Measurements from ENCODE around the gene SNRNP27.
A peak's percentile ranks its signal among the peaks of the same experiment; 100 is the strongest.
"Not testable (repeated sequence)": the region's sequence is repeated elsewhere in the genome, so short reads cannot be mapped to it uniquely, and the experiment has no call there.

The SNRNP27 gene

DNA sequence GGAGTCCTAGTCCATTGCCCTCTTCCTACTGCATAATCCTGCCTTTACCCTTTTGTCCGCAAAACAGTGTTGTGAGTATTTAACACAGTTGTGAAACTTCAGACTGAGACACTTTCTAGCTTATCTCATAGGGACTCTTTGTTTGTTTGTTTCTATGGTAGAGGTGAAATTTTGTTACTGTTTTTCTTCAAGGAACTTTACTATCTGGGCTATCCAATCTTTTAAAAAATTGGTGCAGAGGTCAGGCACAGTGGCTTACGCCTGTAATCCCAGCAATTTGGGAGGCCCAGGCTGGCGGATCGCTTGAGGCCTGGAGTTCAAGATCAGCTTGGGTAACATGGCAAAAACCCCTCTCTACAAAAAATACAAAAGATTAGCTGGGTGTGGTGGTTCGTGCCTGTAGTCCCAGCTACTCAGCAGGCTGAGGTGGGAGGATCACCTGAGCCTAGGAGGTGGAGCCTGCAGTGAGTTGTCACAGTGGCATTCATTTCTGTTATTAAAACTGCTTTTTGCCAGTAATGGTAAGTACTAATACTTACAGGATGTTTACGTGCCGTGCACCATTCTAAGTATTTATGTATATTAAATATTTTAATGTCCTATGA is 45.5 kb upstream of the SNRNP27 start:
- TF ChIP-seq CTCF (IDR thresholded peaks at IDR 0.05; ENCODE audit: low read depth, low read length), result no peak
- no peak overlapping the region for H3K4me3 ChIP-seq (ENCODE audit: low read depth, low read length)
- in situ Hi-C loops (cut with HindIII; ENCODE audit: low sequenced_read_pairs), result no loop called here
- no peak for DNase-seq (ENCODE audit: low read depth, low spot score)

- no peak for TF ChIP-seq CTCF (IDR thresholded peaks at IDR 0.05; ENCODE audit: low read depth, low read length)
- no peak overlapping the region for H3K4me3 ChIP-seq (ENCODE audit: low read depth, low read length)
- in situ Hi-C loops (cut with HindIII; ENCODE audit: low sequenced_read_pairs), result no loop called here
- no peak for DNase-seq (ENCODE audit: low read depth, low spot score)
Observed at GRCh38 chr2:69858261-69858660, 35.5 kb upstream of the SNRNP27 start.

DNA sequence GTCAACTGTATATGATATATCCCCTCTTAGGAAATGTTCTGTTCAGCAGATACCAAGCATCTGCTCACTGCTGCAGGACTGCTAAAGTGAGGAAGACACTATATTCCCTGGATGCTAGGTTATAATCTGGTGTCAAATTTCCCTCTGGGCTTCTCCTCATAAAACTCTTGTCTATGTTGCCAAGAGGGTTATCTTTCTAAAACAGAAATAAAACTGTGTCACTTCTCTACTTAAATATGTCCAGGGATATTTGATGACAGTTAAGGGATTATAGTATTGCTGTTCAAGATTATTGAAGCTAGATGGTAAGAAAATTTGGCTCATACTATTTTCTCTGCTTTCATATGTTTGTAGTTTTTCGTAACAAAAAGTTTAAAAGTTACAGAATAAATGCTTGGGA is 30.5 kb upstream of the SNRNP27 start:
- TF ChIP-seq CTCF (IDR thresholded peaks at IDR 0.05; ENCODE audit: low read depth, low read length), result no peak
- in situ Hi-C loops (cut with HindIII; ENCODE audit: low sequenced_read_pairs), result no loop called here
- DNase-seq (ENCODE audit: low read depth, low spot score), result no peak
- no peak overlapping the region for H3K4me3 ChIP-seq (ENCODE audit: low read depth, low read length)

DNA sequence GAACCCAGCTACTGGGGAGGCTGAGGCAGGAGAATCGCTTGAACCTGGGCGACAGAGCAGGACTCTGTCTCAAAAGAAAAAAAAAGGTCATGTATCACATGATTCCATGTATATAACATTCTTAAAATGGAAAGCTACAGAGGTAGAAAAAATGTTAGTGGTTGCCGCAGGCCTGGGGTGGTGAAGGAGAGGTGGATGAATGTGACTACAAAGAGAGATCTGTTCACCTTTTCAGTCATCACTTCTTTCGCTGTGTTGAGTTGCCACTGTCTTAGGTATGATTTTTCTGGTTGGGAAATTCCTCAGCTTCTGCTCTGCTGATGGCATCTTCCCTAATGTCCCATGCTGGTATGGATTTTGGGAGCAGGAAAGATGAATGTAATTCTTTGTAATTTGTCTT is 5.3 kb upstream of the SNRNP27 start:
- no peak for TF ChIP-seq CTCF (IDR thresholded peaks at IDR 0.05; ENCODE audit: low read depth, low read length)
- DNase-seq (ENCODE audit: low read depth, low spot score), result no peak
- in situ Hi-C loops (cut with HindIII; ENCODE audit: low sequenced_read_pairs), result no loop called here
- H3K4me3 ChIP-seq (ENCODE audit: low read depth, low read length), result no peak overlapping the region

DNA sequence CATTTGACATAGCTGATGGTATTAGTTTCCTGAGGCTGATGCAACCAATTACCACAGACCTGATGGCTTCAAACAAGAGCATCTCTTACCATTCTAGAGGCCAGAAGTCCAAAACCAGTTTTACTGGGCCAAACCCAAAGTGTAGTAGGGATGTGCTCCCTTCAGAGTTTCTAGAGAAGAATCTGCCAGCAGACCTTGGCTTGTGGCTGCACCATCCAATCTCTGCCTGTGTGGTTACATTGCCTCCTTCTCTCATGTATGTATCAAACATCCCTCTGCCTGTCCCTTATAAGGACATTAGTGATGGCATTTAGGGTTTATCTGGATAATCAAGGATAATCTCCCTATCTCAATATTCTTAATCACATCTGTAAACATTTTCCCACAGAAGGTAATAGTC is 4.5 kb upstream of the SNRNP27 start:
- no peak for DNase-seq (ENCODE audit: low read depth, low spot score)
- H3K4me3 ChIP-seq (ENCODE audit: low read depth, low read length), result no peak overlapping the region
- TF ChIP-seq CTCF (IDR thresholded peaks at IDR 0.05; ENCODE audit: low read depth, low read length), result no peak
- in situ Hi-C loops (cut with HindIII; ENCODE audit: low sequenced_read_pairs), result no loop called here

DNA sequence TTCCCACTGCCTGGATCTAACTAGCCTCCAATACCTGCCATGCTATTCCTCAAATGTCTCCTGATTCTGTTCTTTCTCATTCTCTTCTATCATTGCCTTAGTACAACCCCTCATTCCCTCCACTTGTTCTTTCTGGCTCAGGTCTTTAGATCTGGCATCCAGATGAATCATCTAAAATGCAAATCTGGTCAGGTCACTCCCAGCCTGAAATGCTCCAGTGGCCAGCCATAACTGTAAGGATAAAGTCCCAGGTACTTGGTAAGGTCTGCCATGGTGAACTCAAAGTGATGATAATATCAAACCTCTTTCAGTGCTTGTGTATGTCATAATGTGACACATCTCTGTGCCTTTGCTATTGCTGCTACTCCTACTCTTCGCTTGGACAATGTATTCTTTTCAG is 2.9 kb upstream of the SNRNP27 start:
- no peak for DNase-seq (ENCODE audit: low read depth, low spot score)
- in situ Hi-C loops (cut with HindIII; ENCODE audit: low sequenced_read_pairs), result no loop called here
- no peak for TF ChIP-seq CTCF (IDR thresholded peaks at IDR 0.05; ENCODE audit: low read depth, low read length)
- no peak overlapping the region for H3K4me3 ChIP-seq (ENCODE audit: low read depth, low read length)

DNA sequence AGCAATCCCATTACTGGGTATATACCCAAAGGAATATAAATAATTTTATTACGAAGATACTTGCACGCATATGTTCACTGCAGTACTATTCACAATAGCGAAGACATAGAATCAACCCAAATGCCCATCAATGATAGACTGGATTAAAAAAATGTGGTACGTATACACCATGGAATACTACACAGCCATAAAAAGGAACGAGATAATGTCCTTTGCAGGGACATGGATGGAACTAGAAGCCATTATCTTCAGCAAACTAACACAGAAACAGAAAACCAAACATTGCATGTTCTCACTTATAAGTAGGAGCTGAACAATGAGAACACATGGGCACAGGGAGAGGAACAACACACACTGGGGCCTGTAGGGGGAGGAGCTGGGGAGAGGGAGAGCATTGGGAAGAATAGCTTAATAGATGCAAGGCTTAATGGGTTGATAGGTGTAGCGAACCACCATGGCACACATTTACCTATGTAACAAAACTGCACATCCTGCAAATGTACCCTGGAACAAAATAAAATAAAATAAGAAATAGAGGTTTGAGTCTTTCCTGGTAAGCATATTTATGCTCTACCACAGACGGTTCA is 825 bp upstream of the SNRNP27 start:
- DNase-seq (ENCODE audit: low read depth, low spot score); in situ Hi-C loops (cut with HindIII; ENCODE audit: low sequenced_read_pairs); H3K4me3 ChIP-seq (ENCODE audit: low read depth, low read length): not testable (repeated sequence)

GRCh38 chr2:69894737-69895136 is 981 bp downstream of the SNRNP27 start:
- in situ Hi-C loops (cut with HindIII; ENCODE audit: low sequenced_read_pairs), result not testable (repeated sequence)
- H3K4me3 ChIP-seq (ENCODE audit: low read depth, low read length), result peak overlapping the region; percentile 55

More at GRCh38 chr2:69894737-69895136, 981 bp downstream of the SNRNP27 start:
- DNase-seq (ENCODE audit: low read depth, low spot score), result not testable (repeated sequence)

Measured in astrocyte of the spinal cord (primary cell).